Endothelial cell of umbilical vein (primary cell): Measurements from ENCODE around the gene MTCL1. TPM values are rescaled to one million over a fixed set of nuclear protein-coding genes. Genes with fewer than 3 reads are reported as not detected.

ENCODE experiments used
- BruUV-seq: library from RNA; stranded (reverse); fragments of 400-500 nt; replicated peaks from 2 replicates; lab custom pipeline; 2021; lab: Mats Ljungman, UMichigan
- CTCF ChIA-PET: fragments of 300-600, 350-600 bp; sonication (Branson Sonifier 250); formaldehyde crosslinking; loops from one replicate; lab custom pipeline; 2021; ENCODE audit warnings: antibody characterized with exemption, inconsistent platforms; lab: Charles Lee
- POLR2A ChIA-PET: fragments of 300-600, 350-600 bp; sonication (Branson Sonifier 250); formaldehyde crosslinking; loops from one replicate; lab custom pipeline; 2021; ENCODE audit warnings: antibody characterized with exemption, inconsistent platforms; lab: Charles Lee
- DNase-seq: peaks from one replicate; pipeline ENCODE4 v3.0.0-alpha.2; 2011; ENCODE audit warnings: low read depth, low spot score
- FAIRE-seq: peaks from 2 replicates; lab custom pipeline; 2011; peaks lifted over from hg19 to GRCh38; lab: Jason Lieb, UNC
- H2AFZ ChIP-seq: 2 replicates; pipeline ENCODE4 v1.6.0; 2012; ENCODE audit warnings: low read depth, low read length, control low read depth, inconsistent platforms
- H3K27ac ChIP-seq: 2 replicates; pipeline ENCODE4 v1.5.1; 2011; ENCODE audit warnings: low read depth, mild to moderate bottlenecking, control low read depth, low read length, moderate library complexity; ENCODE audit not compliant: insufficient read depth
- H3K27me3 ChIP-seq, 2 experiments: 2 replicates each; pipeline versions ENCODE4 v1.6.0 to v1.6.1; 2011; ENCODE audit warnings: low read length in 2 of 2, mixed read lengths in 1 of 2; ENCODE audit not compliant: control insufficient read depth in 2 of 2, insufficient read depth in 2 of 2
- H3K36me3 ChIP-seq, 2 experiments: 2 replicates in 1 of 2; 3 replicates in 1 of 2; pipeline ENCODE4 v1.5.1; 2011; ENCODE audit warnings: low read length in 2 of 2, mild to moderate bottlenecking in 1 of 2, moderate library complexity in 1 of 2; ENCODE audit not compliant: control insufficient read depth in 2 of 2, insufficient read depth in 2 of 2; ENCODE audit errors: extremely low read depth in 1 of 2
- H3K4me1 ChIP-seq: 3 replicates; pipeline ENCODE4 v1.5.1; 2011; ENCODE audit warnings: mild to moderate bottlenecking, low read length; ENCODE audit not compliant: control insufficient read depth, insufficient read depth; ENCODE audit errors: extremely low read depth
- H3K4me2 ChIP-seq: 2 replicates; pipeline ENCODE4 v1.6.1; 2011; ENCODE audit warnings: low read length, control low read depth, mixed read lengths; ENCODE audit not compliant: insufficient read depth
- H3K4me3 ChIP-seq, 3 experiments: fragments of 200-600 bp in 1 of 3; sonication (generic), shearing (Covaris generic) in 1 of 3; replicated peaks in 1 of 3; 2 replicates each; pipeline ENCODE4 v1.5.1; 2011 to 2016; ENCODE audit warnings: control low read depth in 3 of 3, low read length in 3 of 3, mild to moderate bottlenecking in 2 of 3, inconsistent platforms in 1 of 3, low read depth in 1 of 3, moderate library complexity in 1 of 3; ENCODE audit not compliant: insufficient read depth in 1 of 3
- H3K79me2 ChIP-seq: 2 replicates; pipeline ENCODE4 v1.6.0; 2012; ENCODE audit warnings: low read length, inconsistent platforms; ENCODE audit not compliant: control insufficient read depth, insufficient read depth
- H3K9ac ChIP-seq: replicated peaks from 2 replicates; pipeline ENCODE3; 2011; ENCODE audit warnings: low read length, control low read depth; ENCODE audit not compliant: insufficient read depth; ENCODE audit errors: extremely low read depth
- H3K9me1 ChIP-seq: replicated peaks from 3 replicates; pipeline ENCODE4 v1.6.0; 2011; ENCODE audit warnings: mild to moderate bottlenecking, low read length; ENCODE audit not compliant: control insufficient read depth, insufficient read depth; ENCODE audit errors: extremely low read depth
- H3K9me3 ChIP-seq: replicated peaks from 2 replicates; pipeline ENCODE4 v1.5.1; 2012; ENCODE audit warnings: low read length, inconsistent platforms; ENCODE audit not compliant: control insufficient read depth, insufficient read depth
- H4K20me1 ChIP-seq: replicated peaks from 2 replicates; pipeline ENCODE3; 2011; ENCODE audit warnings: mild to moderate bottlenecking, low read length; ENCODE audit not compliant: control insufficient read depth, insufficient read depth; ENCODE audit errors: extremely low read depth
- CTCF ChIP-seq, 2 donors: IDR thresholded peaks; 1 replicate in 1 of 2; 2 replicates in 1 of 2; pipeline ENCODE4 v1.5.1; 2011; ENCODE audit warnings: low read length in 2 of 2, mild to moderate bottlenecking in 2 of 2, moderate library complexity in 2 of 2, control low read depth in 1 of 2, inconsistent platforms in 1 of 2, low read depth in 1 of 2; ENCODE audit not compliant: insufficient read depth in 1 of 2; ENCODE audit errors: extremely low read depth in 1 of 2
- EZH2 ChIP-seq: IDR thresholded peaks from 2 replicates; pipeline ENCODE4 v1.6.1; 2012; ENCODE audit warnings: borderline replicate concordance, low read depth, mild to moderate bottlenecking, moderate library complexity, low read length, inconsistent platforms; ENCODE audit not compliant: severe bottlenecking
- FOS ChIP-seq: IDR thresholded peaks from 2 replicates; pipeline ENCODE4 v1.6.1; 2011; ENCODE audit warnings: mild to moderate bottlenecking, low read length, moderate library complexity, borderline replicate concordance; ENCODE audit not compliant: insufficient read depth
- GATA2 ChIP-seq: IDR thresholded peaks from 2 replicates; pipeline ENCODE4 v1.7.0; 2011; ENCODE audit warnings: low read depth, mild to moderate bottlenecking, moderate library complexity, mixed read lengths, low read length; ENCODE audit not compliant: insufficient read length, insufficient read depth
- JUN ChIP-seq: IDR thresholded peaks from 2 replicates; pipeline ENCODE4 v1.6.1; 2011; ENCODE audit warnings: borderline replicate concordance, low read depth; ENCODE audit not compliant: insufficient read length, insufficient read depth
- MAX ChIP-seq: IDR thresholded peaks from 2 replicates; pipeline ENCODE4 v1.6.1; 2011; ENCODE audit not compliant: insufficient read depth, insufficient read length
- MYC ChIP-seq: IDR thresholded peaks from one replicate; pipeline ENCODE4 v1.6.1; 2011; ENCODE audit warnings: mild to moderate bottlenecking, low read depth, low read length
- POLR2A ChIP-seq: IDR thresholded peaks from 2 replicates; pipeline ENCODE4 v1.6.1; 2012; ENCODE audit warnings: low read depth, mild to moderate bottlenecking, control low read depth, low read length
- POLR2AphosphoS5 ChIP-seq: IDR thresholded peaks from 2 replicates; pipeline ENCODE4 v1.6.1; 2012; ENCODE audit warnings: low read depth, mild to moderate bottlenecking, control low read depth, low read length, moderate library complexity; ENCODE audit not compliant: insufficient read depth
- dilution Hi-C: fragments of 300-500 bp; cut with MboI; formaldehyde crosslinking; loops from one replicate; pipeline ENCODE4 v1.15.0; 2019; ENCODE audit warnings: low sequenced_read_pairs; ENCODE audit not compliant: extremely low pct_ligation_motif_present
- intact Hi-C: fragments of 100-400 bp; cut with micrococcal nuclease; formaldehyde crosslinking; loops from one replicate; pipeline ENCODE4 v1.10.0; 2022
- polyA plus RNA-seq, 4 experiments: library from polyadenylated mRNA; depleted of rRNA in 3 of 4; stranded (reverse) in 3 of 4; unstranded in 1 of 4; fragments of >200 nt; gene quantifications; 2 replicates each; pipeline versions ENCODE4 v1.2.1 to v1.2.3, GENCODE V29; 2011 to 2012; ENCODE audit warnings: missing spikeins in 1 of 4
- total RNA-seq: library from RNA; stranded (reverse); gene quantifications from 2 replicates; pipeline ENCODE4 v1.2.3, GENCODE V29; 2021

MTCL1 gene
- total and polyA plus RNA-seq, 2 donors (not counting 3 experiments of a cell fraction or from before 2014, with no cell fraction given) = 11.9 to 75.7 TPM

DNA sequence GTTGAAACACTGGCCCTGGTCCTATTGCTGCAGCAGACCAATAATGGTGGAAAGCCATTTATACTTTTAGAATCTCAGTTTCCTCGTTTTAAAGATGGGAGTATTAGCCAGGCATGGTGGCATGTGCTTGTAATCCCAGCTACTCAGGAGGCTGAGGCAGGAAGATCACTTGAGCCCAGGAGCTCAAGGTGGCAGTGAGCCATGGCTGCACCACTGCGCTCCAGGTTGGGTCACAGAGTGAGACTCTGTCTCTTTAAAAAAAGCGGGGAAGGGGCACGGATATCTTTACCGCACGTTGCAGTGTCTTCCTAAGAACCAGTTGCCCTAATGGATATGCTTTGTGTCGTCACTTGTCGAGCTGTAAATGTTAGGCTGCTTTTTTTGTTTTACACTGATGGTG lies 8.3 kb downstream of the MTCL1 start:
- FAIRE-seq (no peak), DNase-seq (no peak)
- BruUV-seq = no TSS peak
- no peaks in the 10 kb centered on the region for H3K9me3 ChIP-seq
- H3K4me2 ChIP-seq = no peak overlapping the region
- ChIA-PET CTCF (interaction anchor here (1.2 to 2.1 kb wide), 2 partner anchors 11 to 14 kb away, joined by 3 to 4 read pairs; no protein-coding TSS in a partner anchor), POLR2A (interaction anchor here (0.6 kb wide), 1 partner anchor 87 kb away, joined by 4 read pairs; no protein-coding TSS in a partner anchor)
- intact Hi-C loops (no loop called here), dilution Hi-C loops (no loop called here)
- H3K4me3 ChIP-seq = no peak overlapping the region
- TF ChIP-seq POLR2AphosphoS5 = no peak
- no peak for TF ChIP-seq POLR2A
- no peak for TF ChIP-seq MYC
- no peak for TF ChIP-seq JUN
- TF ChIP-seq FOS = no peak
- no peak for TF ChIP-seq MAX
- no peak for TF ChIP-seq EZH2
- no peak for TF ChIP-seq CTCF (IDR thresholded peaks at IDR 0.05; ENCODE audit: extremely low read depth in 1 of 2, insufficient read depth in 1 of 2, low read depth in 1 of 2, low read length in 2 of 2)
- no peak for TF ChIP-seq GATA2
- no peaks in the 10 kb centered on the region for H3K4me1 ChIP-seq
- H2AFZ ChIP-seq = no peak overlapping the region
- no peaks in the 10 kb centered on the region for H3K27me3 ChIP-seq
- no peak overlapping the region for H3K9ac ChIP-seq
- no peak overlapping the region for H3K27ac ChIP-seq
- H3K9me1 ChIP-seq = no peaks in the 10 kb centered on the region
- peaks cover 0 to 2% of the 10 kb centered on the region in 2 experiments for H3K36me3 ChIP-seq
- peaks cover 87% of the 10 kb centered on the region for H3K79me2 ChIP-seq
- H4K20me1 ChIP-seq = no peaks in the 10 kb centered on the region
